Effector CD4-positive, alpha-beta T cell (primary cell): ENCODE results near the gene HEBP2.

Experiments used
- DNase-seq: peaks from one replicate; pipeline ENCODE4 v3.0.0-alpha.2; 2020

The HEBP2 gene

DNA sequence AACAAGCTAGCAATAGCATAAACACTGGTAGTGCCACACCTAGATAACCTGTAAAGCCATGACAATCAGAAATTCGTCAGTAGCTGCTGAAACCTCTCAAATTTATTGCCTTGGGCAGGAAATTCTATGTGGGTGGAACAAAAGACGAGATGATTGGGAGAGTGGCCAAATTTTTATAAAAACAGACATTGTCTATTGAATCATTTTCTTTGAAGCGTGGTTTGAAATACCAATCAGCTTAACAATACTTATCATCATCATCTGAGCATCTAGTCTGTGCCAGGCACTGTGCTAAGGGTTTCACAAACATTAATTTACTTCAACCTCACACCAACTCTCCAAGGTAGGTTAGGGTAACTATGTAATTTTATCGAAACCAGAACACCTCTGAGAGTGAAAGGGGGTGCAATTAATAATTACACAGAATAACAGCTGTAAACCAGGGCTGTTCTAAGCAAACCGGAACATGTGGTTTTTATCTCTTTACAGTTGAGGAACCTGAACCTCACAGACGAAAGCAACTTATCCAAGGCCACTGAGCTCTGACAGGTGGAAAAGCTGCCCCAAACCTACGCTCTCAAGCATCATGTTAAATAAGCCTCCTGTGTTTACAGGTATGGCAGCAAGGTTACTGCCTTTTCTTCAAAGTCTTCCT lies 51.9 kb downstream of the HEBP2 start:
- DNase-seq, result peak; percentile 9

DNA sequence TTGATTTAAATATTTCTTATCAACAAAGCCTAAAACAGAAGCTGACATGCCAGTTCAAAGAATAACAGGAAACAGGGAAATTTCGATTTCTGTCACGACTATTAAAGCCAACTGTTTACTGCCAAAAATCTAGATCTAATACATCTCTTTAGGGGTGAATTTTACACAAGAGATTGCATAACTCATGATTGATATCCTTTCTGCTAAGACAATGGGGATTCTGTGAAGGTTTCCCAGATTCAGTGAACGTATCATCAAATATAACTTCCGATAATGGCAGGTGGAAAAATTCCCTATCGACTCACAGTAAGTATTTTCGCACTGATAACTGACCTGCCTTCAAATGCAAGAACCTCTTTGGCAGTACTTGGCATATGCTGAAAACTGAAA lies 52.4 kb downstream of the HEBP2 start:
- DNase-seq, result no peak

DNA sequence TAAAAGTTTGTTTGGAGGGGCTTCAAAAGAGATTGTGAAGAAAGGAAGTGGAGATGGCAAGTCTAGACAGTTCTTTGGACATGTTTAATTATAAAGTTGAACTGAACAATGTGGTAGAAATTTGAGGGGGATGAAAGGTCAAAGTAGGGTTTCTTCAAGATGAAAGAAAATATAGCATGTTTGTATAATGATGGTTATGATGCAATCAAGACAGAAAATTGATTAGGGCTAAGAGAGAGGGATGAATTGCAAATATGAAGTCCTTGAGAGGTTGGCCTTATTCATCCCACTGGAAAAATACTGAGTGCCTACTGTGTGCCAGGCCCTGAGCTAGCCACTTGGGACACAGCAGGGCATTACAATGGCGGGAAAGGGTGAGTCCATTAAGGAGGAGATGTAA lies 57.6 kb downstream of the HEBP2 start:
- no peak for DNase-seq

DNA sequence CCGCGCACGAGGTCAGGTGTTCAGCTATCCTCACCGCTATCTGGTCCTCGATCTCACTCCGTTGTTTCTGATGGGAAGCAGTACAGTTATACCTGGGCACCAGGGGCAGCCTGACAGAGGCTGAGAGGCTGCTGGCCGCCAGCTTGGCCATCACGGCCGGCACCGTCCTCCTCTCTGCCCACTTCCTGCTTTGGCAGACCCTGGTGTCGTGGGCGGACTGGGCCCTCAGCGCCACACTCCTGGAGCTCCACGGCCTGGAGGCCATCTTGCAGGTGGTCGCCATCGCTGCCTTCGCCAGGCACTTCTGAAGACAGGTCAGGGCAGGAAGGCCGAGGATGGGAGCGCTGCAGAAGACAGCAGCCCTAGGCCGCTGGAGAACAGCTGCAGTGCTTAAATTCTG lies 60.1 kb downstream of the HEBP2 start:
- no peak for DNase-seq

DNA sequence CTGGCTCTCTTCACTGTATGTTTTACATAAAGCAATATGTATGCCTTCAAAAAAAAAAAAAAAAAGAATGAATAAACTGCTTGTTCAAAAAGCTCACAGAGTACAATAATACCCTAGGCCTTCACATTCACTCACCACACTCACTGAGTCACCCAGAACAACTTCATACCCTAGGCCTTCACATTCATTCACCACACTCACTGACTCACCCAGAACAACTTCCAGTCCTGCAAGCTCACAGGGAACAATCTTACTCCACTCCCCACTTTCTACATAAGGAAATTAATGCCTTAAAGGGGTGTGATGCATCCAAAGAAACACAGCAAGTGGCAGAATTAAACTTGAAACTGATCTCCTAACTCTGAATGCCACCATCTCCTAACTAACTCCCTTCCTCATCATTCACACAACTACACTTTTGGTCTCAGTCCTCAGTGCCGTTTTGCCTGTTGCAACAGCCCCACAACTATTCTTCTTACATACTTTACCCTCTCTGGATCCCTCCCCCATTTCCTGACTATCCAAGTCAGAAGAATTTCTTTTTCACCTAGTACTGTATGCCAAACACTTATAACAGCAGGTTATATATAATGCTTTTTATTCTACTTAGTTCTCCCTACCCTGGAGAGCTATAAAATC lies 61.1 kb downstream of the HEBP2 start:
- no peak for DNase-seq

DNA sequence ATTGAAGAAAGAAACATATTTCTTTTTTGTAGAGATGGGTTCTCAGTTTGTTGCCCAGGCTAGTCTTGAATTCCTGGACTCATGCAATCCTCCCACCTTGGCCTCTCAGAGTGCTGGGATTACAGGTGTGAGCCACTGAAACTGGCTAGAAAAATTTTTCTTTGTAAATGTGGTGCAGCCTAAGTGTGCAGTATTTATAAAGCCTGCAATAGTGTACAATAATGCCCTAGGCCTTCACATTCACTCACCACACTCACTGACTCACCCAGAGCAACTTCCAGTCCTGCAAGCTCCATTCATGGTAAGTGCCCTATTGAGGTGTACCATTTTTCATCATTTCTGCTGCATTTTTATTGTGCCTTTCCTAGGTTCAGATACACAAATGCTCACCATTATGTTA lies 63.9 kb downstream of the HEBP2 start:
- DNase-seq, result no peak

DNA sequence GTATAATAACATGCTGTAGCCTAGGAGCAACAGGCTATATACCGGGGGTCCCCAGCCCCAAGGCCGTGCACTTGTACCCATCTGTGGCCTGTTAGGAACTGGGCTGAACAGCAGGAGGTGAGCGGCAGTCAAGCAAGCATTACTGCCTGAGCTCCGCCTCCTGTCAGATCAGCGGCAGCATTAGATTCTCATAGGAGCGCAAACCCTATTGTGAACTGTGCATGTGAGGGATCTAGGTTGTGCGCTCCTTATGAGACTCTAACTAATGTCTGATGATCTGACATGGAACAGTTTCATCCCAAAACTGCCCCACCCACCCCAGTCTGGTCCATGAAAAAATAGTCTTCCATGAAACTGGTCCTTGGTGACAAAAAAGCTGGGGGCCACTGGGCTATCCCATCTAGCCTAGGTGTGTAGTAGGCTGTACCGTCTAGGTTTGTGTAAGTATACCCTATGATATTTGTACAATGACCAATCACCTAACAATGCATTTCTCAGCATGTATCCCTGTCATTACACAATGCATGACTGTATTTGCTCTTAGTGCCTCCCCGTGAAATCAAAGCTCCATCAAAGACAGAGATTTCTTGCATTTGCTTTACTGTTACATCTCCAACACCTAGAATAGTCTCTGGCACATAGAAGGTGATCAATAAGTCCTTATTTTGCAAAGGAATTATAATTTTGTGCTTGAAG lies 64.4 kb downstream of the HEBP2 start:
- DNase-seq, result no peak
